Activated CD4-positive, alpha-beta memory T cell treated with anti-CD3 and anti-CD28 coated beads for 36 hours (primary cell): ENCODE data around the gene KRT76. TPM values are rescaled to one million over a fixed set of nuclear protein-coding genes. Genes with fewer than 3 reads are reported as not detected.

Experiments used
- CTCF ChIA-PET: fragments of 350-600 bp; sonication (Branson Sonifier 250); formaldehyde crosslinking; loops from one replicate; lab custom pipeline; 2021; ENCODE audit warnings: antibody characterized with exemption, inconsistent platforms; lab: Charles Lee
- POLR2A ChIA-PET: fragments of 350-600 bp; sonication (Branson Sonifier 250); formaldehyde crosslinking; loops from one replicate; lab custom pipeline; 2021; ENCODE audit warnings: antibody characterized with exemption; lab: Charles Lee
- DNase-seq: peaks from one replicate; pipeline ENCODE4 v3.0.0-alpha.2; 2020
- H3K27ac Mint-ChIP-seq: one replicate; pipeline ENCODE4 v1.8.0; 2021; ENCODE audit warnings: mixed read lengths
- H3K27me3 Mint-ChIP-seq: one replicate; pipeline ENCODE4 v1.8.0; 2021; ENCODE audit warnings: mixed read lengths
- H3K36me3 Mint-ChIP-seq: one replicate; pipeline ENCODE4 v1.8.0; 2021; ENCODE audit warnings: mixed read lengths
- H3K4me1 Mint-ChIP-seq: one replicate; pipeline ENCODE4 v1.8.0; 2021; ENCODE audit warnings: low read depth, mixed read lengths
- H3K4me3 Mint-ChIP-seq: one replicate; pipeline ENCODE4 v1.8.0; 2021; ENCODE audit warnings: mild to moderate bottlenecking, mixed read lengths
- H3K9me3 Mint-ChIP-seq: one replicate; pipeline ENCODE4 v1.8.0; 2021; ENCODE audit warnings: mixed read lengths
- intact Hi-C: fragments of 100-400 bp; cut with micrococcal nuclease; formaldehyde crosslinking; loops from one replicate; pipeline ENCODE4 v1.15.1; 2023
- total RNA-seq, 2 experiments: library from RNA; stranded (reverse); gene quantifications; one replicate each; pipeline ENCODE4 v1.2.3, GENCODE V29; 2021

The KRT76 gene
- not detected for total RNA-seq

- peaks cover 5% of the 10 kb centered on the region for H3K27me3 Mint-ChIP-seq
Observed at GRCh38 chr12:52776913-52777395, at the start of gene KRT76. Gene KRT76, minus strand, starts transcription at chr12:52777345. Its CDS starts 54 bp downstream, at chr12:52777291.

GRCh38 chr12:52825961-52826360 lies 48.8 kb upstream of the KRT76 start:
- Mint-ChIP-seq H3K4me3 (no peak overlapping the region), H3K9me3 (no peaks in the 10 kb centered on the region), H3K27ac (no peak overlapping the region), H3K4me1 (no peaks in the 10 kb centered on the region), H3K27me3 (no peaks in the 10 kb centered on the region), H3K36me3 (no peaks in the 10 kb centered on the region)
- POLR2A ChIA-PET: no interaction called here
- no peak for DNase-seq
- CTCF ChIA-PET: interaction anchor here (0.6 kb wide), 1 partner anchor 27 kb away, joined by 3 read pairs; no protein-coding TSS in a partner anchor
- intact Hi-C loops: no loop called here

More at GRCh38 chr12:52776913-52777395, at the start of gene KRT76:
- Mint-ChIP-seq H3K9me3 (no peaks in the 10 kb centered on the region), H3K4me3 (no peak within 1 kb of the TSS), H3K36me3 (no peaks in the 10 kb centered on the region), H3K27ac (no peak within 1 kb of the TSS), H3K4me1 (no peaks in the 10 kb centered on the region)
- CTCF ChIA-PET: interaction anchor here (1.4 kb wide), 1 partner anchor 103 kb away, joined by 4 read pairs; no protein-coding TSS in a partner anchor
- no peak for DNase-seq
- POLR2A ChIA-PET: no interaction called here
- intact Hi-C loops: no loop called here

DNA sequence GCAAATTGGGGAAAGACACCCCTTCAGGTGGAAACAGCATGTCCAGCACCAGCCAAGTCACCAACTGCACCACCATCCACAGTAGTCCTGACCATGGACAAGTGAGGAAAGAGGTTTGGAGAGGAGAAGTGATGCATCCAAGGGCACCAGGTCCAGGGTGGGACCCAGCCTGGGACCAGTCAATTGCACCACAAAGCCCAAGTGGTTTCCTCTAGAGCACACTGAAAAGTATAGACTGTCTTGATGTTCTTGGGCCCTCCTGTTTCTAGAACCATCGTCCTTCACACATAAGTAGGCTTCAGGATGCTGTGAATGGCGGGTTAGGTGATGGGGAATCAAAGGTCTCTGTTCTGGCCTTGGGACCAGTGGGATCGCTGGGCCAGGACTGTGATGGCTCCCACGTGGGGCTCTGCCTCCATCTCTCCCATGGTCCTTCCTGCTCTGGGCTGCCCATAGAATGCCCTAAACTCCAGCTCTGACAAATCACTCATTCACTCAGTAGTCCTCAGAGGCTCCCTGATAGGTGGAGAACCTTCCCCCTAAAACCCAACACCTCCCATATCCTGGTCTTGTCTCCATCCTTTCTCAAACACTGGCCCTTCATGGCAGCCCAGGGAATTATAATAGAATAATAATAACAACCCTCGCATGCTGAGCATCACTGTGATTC lies 47.7 kb upstream of the KRT76 start:
- intact Hi-C loops: no loop called here
- H3K27ac Mint-ChIP-seq: no peak overlapping the region
- H3K9me3 Mint-ChIP-seq: no peaks in the 10 kb centered on the region
- ChIA-PET CTCF (no interaction called here), POLR2A (no interaction called here)
- DNase-seq: no peak
- no peaks in the 10 kb centered on the region for H3K27me3 Mint-ChIP-seq
- H3K4me3 Mint-ChIP-seq: no peak overlapping the region
- H3K4me1 Mint-ChIP-seq: no peaks in the 10 kb centered on the region
- no peaks in the 10 kb centered on the region for H3K36me3 Mint-ChIP-seq

- DNase-seq: no peak
- Mint-ChIP-seq H3K36me3 (no peaks in the 10 kb centered on the region), H3K4me3 (no peak overlapping the region), H3K27ac (no peak overlapping the region), H3K4me1 (no peaks in the 10 kb centered on the region), H3K27me3 (no peaks in the 10 kb centered on the region), H3K9me3 (no peaks in the 10 kb centered on the region)
- POLR2A ChIA-PET: no interaction called here
- intact Hi-C loops: no loop called here
- CTCF ChIA-PET: no interaction called here
Observed at GRCh38 chr12:52823761-52824450, 46.8 kb upstream of the KRT76 start.

- CTCF ChIA-PET: no interaction called here
- H3K9me3 Mint-ChIP-seq: no peaks in the 10 kb centered on the region
- POLR2A ChIA-PET: no interaction called here
- intact Hi-C loops: no loop called here
- no peak overlapping the region for H3K4me3 Mint-ChIP-seq
- no peaks in the 10 kb centered on the region for H3K4me1 Mint-ChIP-seq
- H3K27ac Mint-ChIP-seq: no peak overlapping the region
- DNase-seq: no peak
- no peaks in the 10 kb centered on the region for H3K36me3 Mint-ChIP-seq
- peaks cover 2% of the 10 kb centered on the region for H3K27me3 Mint-ChIP-seq
Observed at GRCh38 chr12:52822771-52823510, 45.8 kb upstream of the KRT76 start.

DNA sequence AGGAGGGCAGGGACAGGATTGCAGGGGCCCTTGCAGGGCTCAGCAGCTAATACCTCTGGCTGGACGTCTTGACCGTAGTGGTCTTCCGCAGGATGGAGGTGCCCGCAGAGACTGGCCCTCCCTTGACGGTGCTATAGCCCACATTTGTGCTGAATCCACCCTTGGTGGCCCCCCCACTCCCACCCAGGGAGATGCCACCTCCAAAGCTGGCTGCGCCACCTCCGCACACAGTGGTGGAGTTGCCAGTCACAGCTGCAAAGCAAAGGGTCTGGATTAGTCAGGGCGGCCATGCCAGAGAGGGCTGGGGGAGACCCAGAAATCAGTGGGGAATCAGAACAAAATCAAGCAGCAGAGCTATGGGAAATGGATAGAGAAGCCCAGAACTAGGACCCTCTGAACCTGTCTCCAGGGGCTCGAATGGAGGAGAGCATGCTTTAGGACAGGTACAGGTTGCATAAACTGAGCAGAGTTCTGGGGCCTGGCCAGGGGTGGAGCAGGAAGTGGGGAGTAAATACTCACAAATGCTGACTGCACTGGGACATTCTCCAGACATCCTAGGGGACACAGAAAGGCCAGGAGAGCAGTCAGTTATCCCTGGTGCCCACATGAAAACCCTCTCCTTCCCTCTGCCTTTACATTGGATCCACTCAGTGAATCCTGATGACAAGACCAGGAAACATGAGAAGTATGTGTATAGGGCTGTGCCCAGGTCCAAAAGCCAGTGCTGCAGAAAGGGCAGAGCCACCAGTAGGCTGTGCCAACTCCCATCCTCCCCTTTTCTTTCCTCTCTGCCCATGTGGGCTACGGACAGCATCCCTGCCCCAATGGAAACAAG lies 44.9 kb upstream of the KRT76 start:
- Mint-ChIP-seq H3K9me3 (no peaks in the 10 kb centered on the region), H3K4me1 (no peaks in the 10 kb centered on the region), H3K27me3 (peaks cover 2% of the 10 kb centered on the region), H3K27ac (no peak overlapping the region), H3K4me3 (no peak overlapping the region), H3K36me3 (no peaks in the 10 kb centered on the region)
- CTCF ChIA-PET: no interaction called here
- DNase-seq: no peak
- POLR2A ChIA-PET: no interaction called here
- intact Hi-C loops: no loop called here

- no peaks in the 10 kb centered on the region for H3K9me3 Mint-ChIP-seq
- H3K4me3 Mint-ChIP-seq: no peak overlapping the region
- H3K27ac Mint-ChIP-seq: no peak overlapping the region
- H3K36me3 Mint-ChIP-seq: no peaks in the 10 kb centered on the region
- POLR2A ChIA-PET: no interaction called here
- CTCF ChIA-PET: no interaction called here
- DNase-seq: no peak
- H3K27me3 Mint-ChIP-seq: peaks cover 2% of the 10 kb centered on the region
- H3K4me1 Mint-ChIP-seq: no peaks in the 10 kb centered on the region
- intact Hi-C loops: no loop called here
Observed at GRCh38 chr12:52821071-52821730, 44.1 kb upstream of the KRT76 start.

DNA sequence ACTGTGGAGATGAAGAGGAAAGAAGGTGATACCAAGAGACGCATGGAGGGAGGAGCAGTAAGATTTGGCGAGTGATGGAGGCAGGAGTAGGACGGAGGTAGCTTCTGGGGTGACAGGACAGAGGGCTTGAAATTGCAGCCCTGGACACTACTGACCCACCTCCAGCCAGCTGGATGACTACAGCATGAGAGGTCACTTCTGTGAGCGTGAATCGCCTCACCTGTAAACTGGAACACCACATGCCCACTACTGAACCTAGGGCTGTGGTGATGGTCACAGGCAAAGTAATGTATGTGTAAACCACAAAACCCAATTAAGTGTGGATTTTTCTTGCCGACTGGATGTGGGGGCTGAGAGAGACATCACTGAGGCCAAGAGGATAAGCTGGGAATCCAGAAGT lies 43.4 kb upstream of the KRT76 start:
- Mint-ChIP-seq H3K9me3 (no peaks in the 10 kb centered on the region), H3K27ac (no peak overlapping the region), H3K4me3 (no peak overlapping the region), H3K27me3 (peaks cover 2% of the 10 kb centered on the region), H3K4me1 (no peaks in the 10 kb centered on the region), H3K36me3 (no peaks in the 10 kb centered on the region)
- intact Hi-C loops: no loop called here
- ChIA-PET CTCF (no interaction called here), POLR2A (no interaction called here)
- DNase-seq: no peak

DNA sequence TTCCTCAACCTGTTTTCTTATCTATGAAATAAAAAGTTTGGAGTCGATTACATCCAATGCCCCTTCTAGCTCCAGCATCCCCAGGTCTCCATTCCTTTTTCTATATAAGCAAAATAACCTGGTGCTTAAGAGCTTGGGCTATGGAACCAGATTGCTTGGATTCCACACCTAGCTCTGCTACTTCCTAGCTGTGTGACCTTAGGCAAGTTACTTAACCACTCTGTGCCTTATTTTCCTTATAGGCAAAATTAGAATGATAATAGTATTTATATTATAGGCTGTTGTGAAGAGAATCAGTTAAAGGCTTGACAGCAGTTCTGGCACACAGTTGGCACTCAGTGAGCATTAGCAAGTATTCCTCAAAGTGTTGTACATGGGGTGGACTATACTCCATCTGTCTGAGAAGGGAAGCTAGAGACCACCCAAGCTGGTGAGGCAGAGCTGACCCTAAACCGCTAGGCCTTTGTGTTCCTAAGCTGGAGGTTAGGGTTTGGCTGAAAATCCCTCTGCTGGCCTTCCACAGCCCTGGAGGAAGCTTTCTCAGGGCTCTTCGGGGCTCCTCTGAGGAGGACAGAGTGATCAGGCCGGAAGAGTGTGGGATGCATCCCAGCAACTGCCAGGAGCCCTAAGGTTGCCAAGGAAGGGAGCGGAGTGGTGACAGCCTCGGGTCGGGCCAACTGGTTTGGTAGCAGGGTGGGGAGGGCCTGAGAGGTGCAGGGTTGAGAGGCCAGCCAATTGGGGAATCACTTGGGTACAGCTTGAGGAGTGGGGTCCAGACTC lies 42.8 kb upstream of the KRT76 start:
- Mint-ChIP-seq H3K4me3 (no peak overlapping the region), H3K27me3 (peaks cover 2% of the 10 kb centered on the region), H3K4me1 (no peaks in the 10 kb centered on the region), H3K9me3 (no peaks in the 10 kb centered on the region), H3K27ac (no peak overlapping the region), H3K36me3 (no peaks in the 10 kb centered on the region)
- intact Hi-C loops: no loop called here
- ChIA-PET POLR2A (no interaction called here), CTCF (no interaction called here)
- no peak for DNase-seq

GRCh38 chr12:52818887-52819420 lies 41.8 kb upstream of the KRT76 start:
- intact Hi-C loops: no loop called here
- CTCF ChIA-PET: no interaction called here

GRCh38 chr12:52818388-52818787 lies 41.2 kb upstream of the KRT76 start:
- H3K27me3 Mint-ChIP-seq: peaks cover 2% of the 10 kb centered on the region
- H3K4me3 Mint-ChIP-seq: no peak overlapping the region
- H3K36me3 Mint-ChIP-seq: no peaks in the 10 kb centered on the region
- no peak for DNase-seq
- intact Hi-C loops: no loop called here
- no peaks in the 10 kb centered on the region for H3K4me1 Mint-ChIP-seq
- CTCF ChIA-PET: no interaction called here
- POLR2A ChIA-PET: no interaction called here
- no peaks in the 10 kb centered on the region for H3K9me3 Mint-ChIP-seq
- H3K27ac Mint-ChIP-seq: no peak overlapping the region

More at GRCh38 chr12:52818887-52819420, 41.8 kb upstream of the KRT76 start:
- Mint-ChIP-seq H3K9me3 (no peaks in the 10 kb centered on the region), H3K4me3 (no peak overlapping the region), H3K4me1 (no peaks in the 10 kb centered on the region), H3K36me3 (no peaks in the 10 kb centered on the region), H3K27ac (no peak overlapping the region), H3K27me3 (peaks cover 2% of the 10 kb centered on the region)
- DNase-seq: no peak
- POLR2A ChIA-PET: no interaction called here
